K562 (cell line): ENCODE results near the gene CPED1. TPM values are rescaled to one million over a fixed set of nuclear protein-coding genes. Genes with fewer than 3 reads are reported as not detected.

Source experiments
- ARID1B ChIP-seq: fragments of 450-650 bp; IDR thresholded peaks from 2 replicates; pipeline ENCODE4 v1.6.1; 2016; ENCODE audit warnings: antibody characterized with exemption, mild to moderate bottlenecking, inconsistent platforms
- ARID3A ChIP-seq: IDR thresholded peaks from 2 replicates; pipeline ENCODE4 v1.6.1; 2012; ENCODE audit warnings: low read depth, low read length, improper control_type of control experiment, borderline replicate concordance
- CBFA2T2 ChIP-seq: fragments of 450-650 bp; conservative IDR thresholded peaks from 2 replicates; pipeline ENCODE4 v1.6.1; 2017; ENCODE audit warnings: mild to moderate bottlenecking
- CHAMP1 ChIP-seq: fragments of 450-650 bp; IDR thresholded peaks from 2 replicates; pipeline ENCODE4 v1.6.1; 2016; ENCODE audit warnings: mild to moderate bottlenecking
- HMG20B ChIP-seq: fragments of 250-450 bp; sonication (Bioruptor Pico); IDR thresholded peaks from 2 replicates; pipeline ENCODE4 v1.5.0; 2021; ENCODE audit warnings: mild to moderate bottlenecking
- HMGXB4 ChIP-seq: sonication (generic); formaldehyde crosslinking; IDR thresholded peaks from 2 replicates; pipeline ENCODE4 v1.8.1; 2023; ENCODE audit warnings: mild to moderate bottlenecking, missing genetic modification reagents
- MCM2 ChIP-seq: fragments of 450-650 bp; IDR thresholded peaks from 2 replicates; pipeline ENCODE4 v1.6.1; 2017; ENCODE audit warnings: low read depth, mild to moderate bottlenecking
- MTA1 ChIP-seq: fragments of 450-650 bp; IDR thresholded peaks from 2 replicates; pipeline ENCODE4 v1.6.1; 2017; ENCODE audit warnings: borderline replicate concordance
- NFIX ChIP-seq: fragments of 250-450 bp; sonication (Bioruptor Pico); IDR thresholded peaks from 2 replicates; pipeline ENCODE4 v1.4.0; 2020; ENCODE audit warnings: low read depth, mild to moderate bottlenecking, moderate library complexity
- NFRKB ChIP-seq: fragments of 450-650 bp; IDR thresholded peaks from 2 replicates; pipeline ENCODE4 v1.6.1; 2016; ENCODE audit warnings: low read depth
- NR2C2 ChIP-seq, 2 experiments: fragments of 200-800 bp in 1 of 2; sonication (Bioruptor generic) in 1 of 2; sonication (generic) in 1 of 2; formaldehyde crosslinking in 1 of 2; IDR thresholded peaks; 2 replicates each; pipeline versions ENCODE4 v1.6.1 to v1.8.0; 2016 to 2022; ENCODE audit warnings: mild to moderate bottlenecking in 1 of 2, missing compliant biosample characterization in 1 of 2, missing genetic modification characterization in 1 of 2, missing genetic modification reagents in 1 of 2
- POLR2A ChIP-seq: fragments of 450-650 bp; conservative IDR thresholded peaks from 2 replicates; pipeline ENCODE4 v1.6.1; 2016
- POLR2AphosphoS2 ChIP-seq: IDR thresholded peaks from 2 replicates; pipeline ENCODE4 v1.6.1; 2012; ENCODE audit warnings: low read length, improper control_type of control experiment
- POU5F1 ChIP-seq: fragments of 150-350 bp; IDR thresholded peaks from 2 replicates; pipeline ENCODE4 v1.6.1; 2014; ENCODE audit warnings: borderline replicate concordance, low read length, low read depth, mild to moderate bottlenecking; ENCODE audit not compliant: partially characterized antibody
- PURB ChIP-seq: sonication (generic); formaldehyde crosslinking; IDR thresholded peaks from 2 replicates; pipeline ENCODE4 v1.9.0; 2021; ENCODE audit warnings: low read depth, mild to moderate bottlenecking, missing genetic modification reagents
- RBM22 ChIP-seq: fragments of 200-400 bp; formaldehyde crosslinking; IDR thresholded peaks from 2 replicates; pipeline ENCODE4 v1.6.1; 2018; ENCODE audit warnings: low read length, low read depth; ENCODE audit not compliant: poor library complexity, severe bottlenecking
- SIN3A ChIP-seq, 2 experiments: fragments of 150-350 bp in 1 of 2; IDR thresholded peaks; 2 replicates each; pipeline ENCODE4 v1.6.1; 2011 to 2016; ENCODE audit warnings: borderline replicate concordance in 2 of 2, low read depth in 2 of 2, low read length in 2 of 2, mild to moderate bottlenecking in 2 of 2, moderate library complexity in 2 of 2; ENCODE audit not compliant: control insufficient read depth in 1 of 2
- SMAD4 ChIP-seq: fragments of 250-450 bp; sonication (Bioruptor Pico); conservative IDR thresholded peaks from 2 replicates; pipeline ENCODE4 v1.8.0; 2021; ENCODE audit warnings: inconsistent platforms, mild to moderate bottlenecking, moderate library complexity
- YBX1 ChIP-seq: fragments of 450-650 bp; IDR thresholded peaks from 2 replicates; pipeline ENCODE4 v1.7.1; 2016; ENCODE audit warnings: mild to moderate bottlenecking
- ZKSCAN1 ChIP-seq: fragments of 150-350 bp; IDR thresholded peaks from 2 replicates; pipeline ENCODE4 v1.6.1; 2016; ENCODE audit warnings: low read depth, low read length
- ZNF24 ChIP-seq: fragments of 450-650 bp; IDR thresholded peaks from 2 replicates; pipeline ENCODE4 v1.6.1; 2016
- ZNF354B ChIP-seq: fragments of 250-450 bp; sonication (Bioruptor Pico); IDR thresholded peaks from 2 replicates; pipeline ENCODE4 v1.4.0; 2020
- ZNF511 ChIP-seq: sonication (generic); formaldehyde crosslinking; IDR thresholded peaks from 2 replicates; pipeline ENCODE4 v1.8.0; 2022; ENCODE audit warnings: mild to moderate bottlenecking, missing genetic modification reagents
- polyA plus RNA-seq, 8 experiments: library from polyadenylated mRNA; depleted of rRNA in 4 of 8; stranded (reverse) in 5 of 8; unstranded in 3 of 8; fragments of >200 nt; fragmentation: Nextera tagmentation in 2 of 8; fragmentation: Illumina TruSeq in 1 of 8; extraction: Ambion mirVana in 2 of 8; extraction: Trizol in 1 of 8; gene quantifications; 2 replicates each; pipeline versions ENCODE4 v1.2.1 to v1.2.3, GENCODE V29; 2011 to 2014; ENCODE audit warnings: inconsistent platforms in 1 of 8, missing spikeins in 1 of 8
- total RNA-seq, 7 experiments: library from RNA; depleted of rRNA in 6 of 7; stranded (reverse); fragments of >200 nt in 6 of 7; fragmentation: Illumina TruSeq in 2 of 7; extraction: Trizol in 2 of 7; gene quantifications; 2 replicates each; pipeline versions ENCODE4 v1.2.1 to v1.2.3, GENCODE V29; 2011 to 2021; ENCODE audit warnings: low replicate concordance in 1 of 7

The CPED1 gene
- total and polyA plus RNA-seq, 9 of the 15 experiments (the other 6 are each of a cell fraction or from before 2014, with no cell fraction given) = 195 to 393 (median 290) TPM

GRCh38 chr7:121049028-121049791 is 60.7 kb downstream of the CPED1 start (continued):
- TF ChIP-seq ZNF511 (no peak), POLR2AphosphoS2 (no peak), SMAD4 (CRISPR knock-in tag) (peak; percentile 89), ZKSCAN1 (no peak), NFRKB (no peak; the same call in 1 of the 2 replicates), ARID1B (peak; percentile 97), MTA1 (0 out of 2 replicates have a peak, but pooled peaks have one; percentile 40), CHAMP1 (peak; percentile 88), NFIX (CRISPR knock-in tag) (no peak), RBM22 (peak; percentile 34), YBX1 (no peak), SIN3A (IDR thresholded peaks at IDR 0.05; ENCODE audit: borderline replicate concordance in 2 of 2, control insufficient read depth in 1 of 2, low read depth in 2 of 2, low read length in 2 of 2) (no peak), HMG20B (CRISPR knock-in tag) (no peak), ZNF354B (CRISPR knock-in tag) (no peak; the same call in 1 of the 2 replicates), POLR2A (no peak), CBFA2T2 (peak; percentile 88), MCM2 (no peak), POU5F1 (no peak), NR2C2 (CRISPR knock-in tag; IDR thresholded peaks at IDR 0.05) (no peak), NR2C2 (tag; IDR thresholded peaks at IDR 0.05) (peak; percentile 44; the same call in 1 of the 2 replicates), HMGXB4 (CRISPR knock-in tag) (no peak), ARID3A (no peak), PURB (CRISPR knock-in tag) (no peak), ZNF24 (no peak)
